Cardiac fibroblast (primary cell): Measurements from ENCODE around the gene SGF29.
A peak's percentile ranks its signal among the peaks of the same experiment; 100 is the strongest.

Source experiments
- DNase-seq, 2 donors: peaks; one replicate each; pipeline versions ENCODE4 v3.0.0 to v3.0.0-alpha.2; 2010; ENCODE audit warnings: low read depth in 2 of 2
- H3K4me3 ChIP-seq, 2 donors: replicated peaks in 1 of 2; 1 replicate in 1 of 2; 2 replicates in 1 of 2; pipeline ENCODE4 v1.5.1; 2011; ENCODE audit warnings: low read depth in 2 of 2, low read length in 2 of 2, mild to moderate bottlenecking in 2 of 2, moderate library complexity in 1 of 2
- CTCF ChIP-seq: IDR thresholded peaks from one replicate; pipeline ENCODE4 v1.5.1; 2011; ENCODE audit warnings: low read depth, mild to moderate bottlenecking, low read length, inconsistent platforms

SGF29 gene

GRCh38 chr16:28553776-28554633 lies at the start of gene SGF29:
TSS of gene SGF29 (plus strand) at chr16:28553920. CDS start at chr16:28581070, 27,150 bp downstream.
- H3K4me3 ChIP-seq = peak within 1 kb of the TSS; percentile 74 to 81
- peak; percentile 8 for TF ChIP-seq CTCF
- DNase-seq = peak; percentile 96

GRCh38 chr16:28504707-28505404 lies 48.9 kb upstream of the SGF29 start:
- TF ChIP-seq CTCF = no peak
- DNase-seq = no peak
- H3K4me3 ChIP-seq = no peak overlapping the region

- DNase-seq = no peak
- TF ChIP-seq CTCF = no peak
- H3K4me3 ChIP-seq = no peak overlapping the region
Observed at GRCh38 chr16:28505489-28506137, 48.1 kb upstream of the SGF29 start.

- DNase-seq = no peak
- no peak overlapping the region for H3K4me3 ChIP-seq
- TF ChIP-seq CTCF = no peak
Observed at GRCh38 chr16:28511031-28511430, 42.7 kb upstream of the SGF29 start.

GRCh38 chr16:28511801-28512789 lies 41.6 kb upstream of the SGF29 start:
- TF ChIP-seq CTCF = no peak
- no peak overlapping the region for H3K4me3 ChIP-seq
- DNase-seq = no peak
